Measurements from ENCODE around the gene P2RX4.

P2RX4 gene

DNA sequence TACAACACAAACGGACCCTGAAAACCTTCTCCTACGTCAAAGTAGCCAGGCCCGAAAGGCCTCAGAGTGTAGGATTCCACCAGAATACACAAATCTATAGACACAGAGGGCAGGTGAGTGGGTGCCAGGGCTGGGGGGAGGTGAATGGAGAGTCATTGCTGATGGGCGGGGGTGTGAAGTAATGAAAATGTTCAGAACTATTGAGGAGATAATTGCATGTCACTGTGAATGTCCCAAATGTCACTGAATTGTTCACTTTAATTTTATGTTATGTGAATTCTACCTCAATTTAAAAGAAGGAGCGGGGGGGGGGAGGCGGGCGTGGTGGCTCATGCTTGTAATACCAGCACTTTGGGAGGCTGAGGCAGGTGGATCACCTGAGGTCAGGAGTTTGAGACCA, 36.0 kb downstream of the P2RX4 start:
- no peak overlapping the region for H3K27ac ChIP-seq
- no peak for TF ChIP-seq ZFX (IDR thresholded peaks at IDR 0.05; ENCODE audit: borderline replicate concordance)
- TF ChIP-seq CTCF (IDR thresholded peaks at IDR 0.05), result no peak

- TF ChIP-seq ZFX (IDR thresholded peaks at IDR 0.05; ENCODE audit: borderline replicate concordance), result no peak
- H3K27ac ChIP-seq, result no peak overlapping the region
These were observed 37.1 kb downstream of the P2RX4 start for GRCh38 chr12:121246893-121247557.

DNA sequence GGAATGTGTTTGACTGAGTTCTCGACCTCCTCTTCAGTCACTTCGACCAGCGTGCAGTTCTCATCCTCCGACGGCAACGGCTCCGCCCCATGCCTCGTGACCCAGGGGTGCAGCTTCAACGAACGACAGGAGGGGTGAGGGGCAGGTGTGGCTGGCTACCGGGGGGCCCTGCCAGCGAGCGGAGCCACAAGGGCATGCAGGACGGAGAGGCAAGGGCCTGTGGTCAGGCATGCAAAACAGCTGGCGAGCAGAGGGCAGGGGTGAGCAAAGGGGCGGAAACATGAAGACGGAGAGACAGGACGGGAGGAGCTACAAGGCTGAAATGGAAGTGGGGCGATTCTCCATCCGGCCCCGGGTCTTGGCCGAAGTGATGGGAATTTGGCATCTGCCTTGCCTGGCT, 38.7 kb downstream of the P2RX4 start:
- H3K27ac ChIP-seq, result no peak overlapping the region
- no peak for TF ChIP-seq CTCF (IDR thresholded peaks at IDR 0.05)
- TF ChIP-seq ZFX (IDR thresholded peaks at IDR 0.05; ENCODE audit: borderline replicate concordance), result no peak

- no peak overlapping the region for H3K27ac ChIP-seq
- TF ChIP-seq ZFX (IDR thresholded peaks at IDR 0.05; ENCODE audit: borderline replicate concordance) (no peak), CTCF (IDR thresholded peaks at IDR 0.05) (no peak)
These were observed 40.4 kb downstream of the P2RX4 start for GRCh38 chr12:121250359-121250758.

GRCh38 chr12:121251838-121252237, 41.9 kb downstream of the P2RX4 start:
- no peak overlapping the region for H3K27ac ChIP-seq
- TF ChIP-seq CTCF (IDR thresholded peaks at IDR 0.05), result no peak
- TF ChIP-seq ZFX (IDR thresholded peaks at IDR 0.05; ENCODE audit: borderline replicate concordance), result no peak

- H3K27ac ChIP-seq, result no peak overlapping the region; the same call in 1 of the 2 replicates
- TF ChIP-seq ZFX (IDR thresholded peaks at IDR 0.05; ENCODE audit: borderline replicate concordance) (no peak), CTCF (IDR thresholded peaks at IDR 0.05) (no peak)
These were observed 42.9 kb downstream of the P2RX4 start for GRCh38 chr12:121252712-121253345.

DNA sequence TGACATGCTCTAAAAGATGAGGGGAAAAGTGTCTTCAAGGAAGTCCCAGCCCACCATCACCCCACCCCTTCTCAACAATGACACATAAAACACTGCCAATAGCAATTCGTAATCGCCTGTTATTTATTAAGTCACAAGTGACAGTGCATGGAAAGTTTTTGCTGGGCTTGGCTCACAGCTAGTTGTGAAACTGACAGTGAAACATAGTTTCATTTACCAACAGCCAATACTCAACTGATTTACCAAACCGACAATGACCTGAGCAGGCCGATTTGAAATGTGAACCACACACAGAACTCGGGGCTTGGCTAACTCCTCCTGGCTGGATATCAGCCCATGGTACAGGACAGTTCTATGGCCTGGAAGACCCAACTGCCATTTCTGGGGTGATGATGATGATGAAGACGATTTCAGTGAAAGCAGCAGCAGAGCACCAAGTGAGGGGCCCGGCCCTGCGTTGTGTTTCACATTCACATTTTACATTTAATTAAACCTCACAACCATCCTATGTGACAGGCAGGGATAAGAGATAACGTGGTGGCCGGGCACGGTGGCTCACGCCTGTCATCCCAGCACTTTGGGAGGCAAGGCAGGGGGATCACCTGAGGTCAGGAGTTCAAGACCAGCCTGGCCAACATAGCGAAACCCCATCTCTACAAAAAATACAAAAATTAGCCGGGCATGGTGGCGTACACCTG, 43.9 kb downstream of the P2RX4 start:
- no peak overlapping the region; the same call in 1 of the 2 replicates for H3K27ac ChIP-seq
- TF ChIP-seq ZFX (IDR thresholded peaks at IDR 0.05; ENCODE audit: borderline replicate concordance), result no peak
- TF ChIP-seq CTCF (IDR thresholded peaks at IDR 0.05), result no peak

All from 22Rv1 (cell line).